ENCODE data around the gene TNFRSF25. TPM values are rescaled to one million over a fixed set of nuclear protein-coding genes. Genes with fewer than 3 reads are reported as not detected.

Gene TNFRSF25
- total and polyA plus RNA-seq, 8 donors: 5.6 to 34.8 (median 23.3) TPM

DNA sequence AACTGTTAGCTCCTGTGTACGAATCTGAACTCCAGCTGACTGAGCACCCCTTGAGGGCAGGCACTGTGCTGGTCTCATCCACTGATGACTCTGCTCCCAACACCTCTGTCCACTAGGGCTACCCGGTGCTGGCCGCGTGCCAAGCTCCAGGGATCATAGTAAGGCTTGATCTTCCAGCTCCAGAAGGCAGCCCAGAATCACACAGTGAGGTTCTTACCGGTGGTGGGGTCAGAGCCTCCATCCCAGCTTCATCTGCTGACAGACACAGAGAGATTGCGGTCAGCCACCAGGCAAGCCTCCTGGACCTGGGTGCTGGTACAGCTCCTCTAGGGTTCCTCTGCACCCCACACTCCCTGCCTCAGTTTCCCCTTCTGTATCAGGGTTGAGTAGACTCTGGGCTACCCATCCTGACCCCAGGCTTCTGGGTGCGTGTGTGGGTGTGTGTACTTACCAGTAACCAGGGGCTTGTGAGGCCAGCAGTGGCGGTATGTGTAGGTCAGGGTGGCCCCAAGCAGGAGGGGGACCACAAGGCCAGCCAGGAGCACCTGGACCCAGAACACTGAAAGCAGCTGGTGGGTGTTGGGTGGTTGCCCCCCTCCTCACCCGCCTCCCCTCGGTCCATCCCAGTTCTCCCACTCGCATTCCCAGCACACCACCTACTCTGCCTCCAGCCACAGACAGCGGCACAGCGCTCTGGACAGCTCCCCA is 3.4 kb downstream of the TNFRSF25 start:
- ATAC-seq (no peak), DNase-seq (no peak)
- Histone ChIP-seq H3K36me3 (peaks cover 0 to 15% of the 10 kb centered on the region in 2 donors), H3K27me3 (peaks cover 8 to 75% of the 10 kb centered on the region in 2 donors), H3K9me3 (no peaks in the 10 kb centered on the region), H3K27ac (no peak overlapping the region), H3K4me3 (no peak overlapping the region), H3K4me1 (peaks cover 0 to 16% of the 10 kb centered on the region in 2 donors)
- TF ChIP-seq, protein P1, sequence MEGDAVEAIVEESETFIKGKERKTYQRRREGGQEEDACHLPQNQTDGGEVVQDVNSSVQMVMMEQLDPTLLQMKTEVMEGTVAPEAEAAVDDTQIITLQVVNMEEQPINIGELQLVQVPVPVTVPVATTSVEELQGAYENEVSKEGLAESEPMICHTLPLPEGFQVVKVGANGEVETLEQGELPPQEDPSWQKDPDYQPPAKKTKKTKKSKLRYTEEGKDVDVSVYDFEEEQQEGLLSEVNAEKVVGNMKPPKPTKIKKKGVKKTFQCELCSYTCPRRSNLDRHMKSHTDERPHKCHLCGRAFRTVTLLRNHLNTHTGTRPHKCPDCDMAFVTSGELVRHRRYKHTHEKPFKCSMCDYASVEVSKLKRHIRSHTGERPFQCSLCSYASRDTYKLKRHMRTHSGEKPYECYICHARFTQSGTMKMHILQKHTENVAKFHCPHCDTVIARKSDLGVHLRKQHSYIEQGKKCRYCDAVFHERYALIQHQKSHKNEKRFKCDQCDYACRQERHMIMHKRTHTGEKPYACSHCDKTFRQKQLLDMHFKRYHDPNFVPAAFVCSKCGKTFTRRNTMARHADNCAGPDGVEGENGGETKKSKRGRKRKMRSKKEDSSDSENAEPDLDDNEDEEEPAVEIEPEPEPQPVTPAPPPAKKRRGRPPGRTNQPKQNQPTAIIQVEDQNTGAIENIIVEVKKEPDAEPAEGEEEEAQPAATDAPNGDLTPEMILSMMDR (IDR thresholded peaks at IDR 0.05): no peak
- intact Hi-C loops (cut with DNase I): no loop called here

DNA sequence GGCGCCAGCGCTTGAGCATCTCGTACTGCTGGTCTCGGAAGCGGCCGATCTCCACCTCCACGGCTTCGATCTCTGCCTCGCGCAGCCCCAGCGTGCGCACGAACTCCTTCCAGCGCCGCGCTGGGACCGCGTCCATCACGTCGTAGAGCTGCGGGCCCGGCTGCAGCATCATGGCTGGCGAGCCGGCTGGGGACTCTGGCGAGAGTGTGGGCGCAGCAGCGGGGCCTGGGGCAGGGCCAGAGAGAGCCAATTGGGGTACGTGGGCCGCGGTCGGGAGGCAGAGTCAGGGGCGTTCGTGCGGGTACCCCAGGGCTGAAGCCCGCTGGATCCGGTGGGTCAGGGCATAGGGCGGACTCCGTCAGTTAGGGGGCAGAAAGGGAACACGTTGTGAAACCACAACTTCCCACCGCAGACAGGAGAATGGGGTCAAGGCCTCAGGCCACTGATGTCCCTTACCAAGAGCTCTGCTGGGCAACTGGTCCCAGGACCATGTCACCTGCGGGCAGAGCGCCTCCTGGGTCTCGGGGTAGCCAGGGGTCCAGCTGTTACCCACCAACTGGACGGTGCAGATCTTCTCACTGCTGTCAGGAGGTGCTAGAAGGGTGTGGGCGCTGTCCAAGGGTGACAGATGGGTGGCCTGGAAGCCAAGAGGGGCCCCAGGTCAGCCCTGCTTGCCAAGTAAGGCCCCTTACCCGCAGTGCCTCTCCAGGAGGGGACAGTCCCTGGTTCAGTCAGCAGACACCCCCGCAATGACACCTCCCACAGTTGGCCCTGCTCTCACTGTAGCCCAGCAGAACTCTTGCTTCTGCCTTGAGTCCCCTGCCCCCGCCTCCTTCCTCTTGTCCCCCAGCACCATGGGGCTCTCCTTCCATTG is 4.2 kb downstream of the TNFRSF25 start:
- intact Hi-C loops (cut with DNase I): no loop called here
- H3K4me1 ChIP-seq: peaks cover 0 to 16% of the 10 kb centered on the region in 2 donors
- peaks cover 8 to 79% of the 10 kb centered on the region in 2 donors for H3K27me3 ChIP-seq
- DNase-seq: no peak
- no peak for ATAC-seq
- no peak overlapping the region for H3K4me3 ChIP-seq
- TF ChIP-seq, protein P1 (IDR thresholded peaks at IDR 0.05): no peak
- H3K27ac ChIP-seq: no peak overlapping the region
- H3K36me3 ChIP-seq: peaks cover 0 to 12% of the 10 kb centered on the region in 2 donors
- H3K9me3 ChIP-seq: no peaks in the 10 kb centered on the region

DNA sequence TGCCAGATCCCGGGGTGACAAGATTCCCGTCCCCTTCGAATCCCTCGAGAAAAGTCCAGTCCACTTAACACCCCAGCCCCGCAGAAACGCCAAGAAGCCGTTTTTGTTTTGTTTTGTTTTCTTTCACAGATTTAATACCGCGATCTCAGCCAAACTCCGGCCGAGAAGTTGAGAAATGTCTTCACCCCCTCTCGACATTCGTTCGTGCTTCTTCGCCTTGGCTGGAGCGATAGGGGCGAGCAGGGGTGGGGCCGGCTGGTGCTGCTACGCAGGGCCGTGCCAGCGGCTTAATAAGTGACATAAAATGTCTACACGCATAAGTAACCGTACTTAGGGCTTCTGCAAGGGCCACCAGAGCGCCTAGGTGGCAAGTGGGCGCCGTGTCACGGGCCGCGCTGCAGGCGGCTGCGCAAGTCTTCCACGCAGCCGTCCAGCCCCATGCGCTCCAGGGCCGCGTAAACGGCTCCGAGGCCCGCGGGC is 4.9 kb downstream of the TNFRSF25 start:
- intact Hi-C loops (cut with DNase I): no loop called here
- no peak for ATAC-seq
- peak in 1 of 4 donors; percentile 39 for DNase-seq
- Histone ChIP-seq H3K27me3 (peaks cover 7 to 79% of the 10 kb centered on the region in 2 donors), H3K9me3 (no peaks in the 10 kb centered on the region), H3K4me3 (no peak overlapping the region), H3K27ac (no peak overlapping the region), H3K36me3 (peaks cover 0 to 12% of the 10 kb centered on the region in 2 donors), H3K4me1 (peaks cover 0 to 15% of the 10 kb centered on the region in 2 donors)
- TF ChIP-seq, protein P1 (IDR thresholded peaks at IDR 0.05): no peak

DNA sequence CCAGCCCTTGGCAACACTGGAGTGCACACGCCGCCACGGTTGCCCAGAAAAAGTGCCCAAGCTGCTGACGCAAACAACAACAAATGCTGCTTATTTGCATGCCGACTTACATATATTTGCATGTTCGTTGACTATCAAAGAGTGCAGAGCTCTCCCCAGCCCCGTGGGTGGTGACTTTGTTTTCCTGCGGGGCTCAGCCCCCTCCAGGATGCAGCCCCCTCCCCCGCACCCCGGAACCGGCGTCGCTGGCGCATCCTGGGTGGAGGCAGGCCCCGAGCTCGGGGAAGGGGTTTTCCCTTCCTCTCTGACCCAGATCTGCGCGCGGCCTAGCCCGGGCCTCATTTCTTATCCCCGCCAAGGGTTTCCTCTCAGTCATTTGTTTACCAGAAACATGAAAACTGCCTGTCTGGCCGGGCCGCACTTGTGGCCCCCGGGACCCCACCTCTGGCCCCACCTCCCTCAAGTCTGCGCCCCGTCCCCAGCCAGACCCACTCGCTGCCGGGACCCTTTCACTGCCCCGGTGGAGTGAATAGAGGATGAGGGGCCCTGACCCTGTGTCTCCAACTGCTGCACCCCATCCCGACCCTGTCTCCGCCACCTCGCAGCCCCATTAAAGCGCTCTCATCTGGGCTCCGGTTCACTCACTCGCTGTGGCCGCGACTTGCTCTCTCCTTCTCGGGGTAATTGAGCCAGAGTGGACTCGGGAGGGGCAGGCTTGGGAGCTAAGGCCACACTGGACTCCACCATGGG is 5.5 kb downstream of the TNFRSF25 start:
- Histone ChIP-seq H3K4me3 (peak overlapping the region in 1 of 2 donors; percentile 7), H3K27ac (no peak overlapping the region), H3K4me1 (peaks cover 0 to 9% of the 10 kb centered on the region in 2 donors), H3K27me3 (peaks cover 9 to 79% of the 10 kb centered on the region in 2 donors), H3K9me3 (no peaks in the 10 kb centered on the region), H3K36me3 (peaks cover 0 to 12% of the 10 kb centered on the region in 2 donors)
- ATAC-seq (peak; percentile 51), DNase-seq (peak in 1 of 4 donors; percentile 49)
- intact Hi-C loops (cut with DNase I): no loop called here
- TF ChIP-seq, protein P1 (IDR thresholded peaks at IDR 0.05): no peak

Data from left lung (tissue), 10 donors.